Measurements from ENCODE around the gene WNT8B.

Gene WNT8B

DNA sequence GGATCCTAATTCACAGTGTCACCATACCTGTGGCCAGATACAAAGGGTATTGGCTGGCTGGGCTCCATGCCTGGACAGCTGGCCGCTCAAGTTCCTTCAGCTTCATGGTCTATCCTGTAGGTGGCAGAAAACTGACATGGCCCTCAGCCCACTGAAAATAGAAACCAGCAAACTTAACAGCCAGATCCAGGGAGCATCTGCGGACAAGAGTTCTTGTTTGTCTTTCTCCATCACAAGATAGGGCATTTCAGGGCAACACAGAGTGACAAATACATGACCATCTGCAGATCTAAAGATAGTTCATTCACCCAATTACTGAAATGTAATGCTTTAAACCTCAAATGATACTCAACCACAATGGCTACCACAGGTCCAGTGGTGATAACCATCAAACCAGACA lies 54.0 kb downstream of the WNT8B start:
- no peak for DNase-seq (ENCODE audit: low read depth in 2 of 3, low spot score in 2 of 3)

DNA sequence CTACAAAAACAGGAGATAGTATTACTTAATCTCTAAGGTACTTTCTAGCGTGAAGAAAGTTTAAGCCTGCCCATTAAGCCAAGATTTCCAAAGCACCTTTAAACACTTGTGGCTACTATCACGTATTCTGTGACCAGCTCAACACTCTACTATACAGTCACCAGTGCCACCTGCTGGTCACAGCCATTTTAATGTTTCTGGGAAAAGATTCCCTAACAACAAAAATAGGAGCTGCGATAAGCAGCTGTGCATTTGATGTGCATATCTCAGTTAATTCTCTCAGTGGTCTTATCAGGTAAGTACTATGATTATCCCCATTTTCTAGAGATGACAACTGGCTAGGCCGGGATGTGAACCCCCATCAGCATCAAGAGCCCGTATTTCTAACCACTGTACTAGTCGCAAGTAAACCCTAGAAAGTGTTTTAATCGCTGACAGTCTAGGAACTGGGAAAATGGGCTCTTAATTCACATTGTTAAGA lies 56.0 kb downstream of the WNT8B start:
- DNase-seq (ENCODE audit: low read depth in 2 of 3, low spot score in 2 of 3) = no peak

DNA sequence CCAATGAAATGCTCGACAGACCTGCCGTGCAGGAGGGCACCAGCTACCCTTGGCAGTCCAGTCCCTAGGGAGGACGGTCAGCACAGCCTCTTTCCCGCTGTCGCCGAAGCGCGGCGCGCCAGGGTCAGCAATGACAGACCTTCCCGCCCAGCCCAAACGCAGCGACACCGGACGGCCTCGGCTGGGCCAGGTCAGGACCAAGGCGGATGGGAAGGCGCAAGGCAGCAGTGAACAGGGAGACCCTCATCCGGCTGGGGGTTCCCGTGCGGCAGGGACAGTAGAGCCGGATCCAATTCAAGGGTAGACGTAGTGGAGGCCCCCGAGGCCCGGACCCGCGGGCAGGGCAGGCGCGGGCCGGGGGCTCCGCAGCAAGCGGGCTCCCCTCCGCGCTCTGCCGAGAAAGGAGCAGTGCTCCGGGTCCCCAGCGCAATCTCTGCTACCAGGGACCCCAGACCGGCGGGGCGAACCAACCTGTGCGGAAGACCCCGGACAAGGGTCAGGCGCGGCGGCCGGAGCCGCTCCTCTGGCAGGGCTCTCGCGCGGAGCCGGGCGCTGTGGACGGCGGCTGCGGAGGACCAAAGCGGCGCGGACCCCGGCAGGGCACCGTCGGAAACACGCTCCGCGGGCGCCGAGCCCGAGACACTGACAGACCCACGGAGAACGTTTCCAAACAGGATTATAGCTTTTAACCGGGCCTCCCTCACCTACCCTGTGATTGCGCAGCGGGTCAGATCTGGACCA lies 56.7 kb downstream of the WNT8B start, which contains the start of gene SEC31B:
Gene SEC31B, minus strand, starts transcription at position 551 of the 741 bp plus-strand sequence. CDS start 2,909 bp downstream, outside the sequence.
- DNase-seq (ENCODE audit: low read depth in 2 of 3, low spot score in 2 of 3) = no peak

DNA sequence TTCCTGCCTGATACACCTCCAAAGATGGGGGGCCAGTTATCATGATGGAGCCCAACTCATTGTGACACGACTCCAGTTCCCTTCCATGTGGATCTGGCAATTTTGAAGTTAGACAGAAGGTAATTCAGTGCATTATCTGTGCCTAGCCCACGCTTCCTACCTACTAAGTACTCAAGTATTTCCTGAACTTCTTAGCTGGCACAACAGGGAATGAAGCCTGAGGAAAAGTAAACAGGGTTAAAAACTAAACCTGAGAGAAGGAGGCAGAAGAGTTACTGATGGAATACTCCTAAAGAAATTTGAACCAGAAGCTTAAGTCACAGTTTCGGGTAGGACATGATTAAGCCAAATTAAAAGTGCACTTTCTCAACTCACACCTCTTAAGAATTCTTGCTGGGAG lies 58.0 kb downstream of the WNT8B start:
- DNase-seq (ENCODE audit: low read depth in 2 of 3, low spot score in 2 of 3) = no peak

DNA sequence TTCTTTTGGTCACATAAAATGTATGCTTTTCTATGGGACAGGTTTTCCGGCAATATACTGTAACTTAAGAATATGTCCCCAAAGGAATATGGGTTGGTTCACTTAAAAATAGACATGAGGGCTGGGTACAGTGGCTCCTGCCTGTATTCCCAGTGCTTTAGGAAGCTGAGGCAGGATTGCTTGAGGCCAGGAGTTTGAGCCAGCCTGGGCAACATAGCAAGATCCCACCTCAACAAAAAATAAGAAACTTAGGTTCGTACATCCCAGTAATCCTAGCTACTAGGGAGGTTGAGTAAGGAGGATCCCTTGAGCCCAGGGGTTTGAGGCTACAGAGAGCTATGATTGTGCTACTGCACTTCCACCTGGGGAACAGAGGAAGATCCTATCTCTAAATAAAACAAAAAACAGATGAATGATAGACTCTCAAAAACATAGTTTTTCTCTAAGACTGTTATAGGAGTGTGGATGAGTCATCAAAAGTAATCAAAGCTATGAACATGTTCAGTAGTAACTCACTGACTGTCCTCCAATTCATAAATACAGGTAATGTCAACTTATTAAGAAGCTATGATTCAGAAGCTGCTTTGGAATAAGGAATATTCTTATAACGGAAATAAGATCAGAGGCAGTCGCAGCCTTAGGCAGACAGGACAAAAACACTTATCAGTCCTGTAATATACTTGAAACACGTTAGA lies 59.4 kb downstream of the WNT8B start:
- DNase-seq (ENCODE audit: low read depth in 2 of 3, low spot score in 2 of 3) = no peak

DNA sequence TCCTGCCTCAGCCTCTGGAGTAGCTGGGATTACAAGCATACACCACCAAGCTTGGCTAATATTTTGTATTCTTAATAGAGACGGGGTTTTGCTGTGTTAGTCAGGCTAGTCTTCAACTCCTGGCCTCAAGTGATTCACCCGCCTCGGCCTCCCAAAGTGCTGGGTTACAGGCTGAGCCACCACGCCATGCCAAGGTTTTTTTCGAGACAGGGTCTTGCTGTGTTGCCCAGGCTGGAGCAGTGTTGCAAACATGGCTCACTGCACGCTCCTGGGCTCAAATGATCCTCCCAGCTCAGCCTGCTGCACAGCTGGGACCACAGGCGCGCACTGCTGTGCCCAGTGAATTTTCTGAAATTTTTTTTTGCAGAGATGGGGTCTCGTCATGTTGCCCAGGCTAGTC lies 60.1 kb downstream of the WNT8B start:
- DNase-seq (ENCODE audit: low read depth in 2 of 3, low spot score in 2 of 3) = no peak

DNA sequence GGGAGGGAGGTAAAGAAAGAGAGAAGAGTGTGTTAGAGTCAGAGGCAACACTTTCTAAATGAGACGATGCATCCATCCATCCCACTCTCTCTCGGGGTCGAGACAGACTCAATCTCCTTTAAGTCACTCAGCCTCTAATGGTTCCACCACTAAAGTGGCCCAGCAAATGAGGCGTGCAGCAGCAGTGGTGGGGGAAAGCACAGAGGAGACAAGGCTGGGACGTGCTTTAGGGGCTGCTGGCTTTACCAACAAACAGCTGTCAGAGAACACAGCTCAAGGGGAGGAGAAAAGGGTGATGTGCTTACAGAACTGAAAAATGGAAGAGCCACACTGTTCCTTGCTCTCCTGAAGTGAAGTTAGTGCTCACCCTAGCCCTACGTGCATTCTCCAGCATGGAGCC lies 61.4 kb downstream of the WNT8B start:
- no peak for DNase-seq (ENCODE audit: low read depth in 2 of 3, low spot score in 2 of 3)

DNA sequence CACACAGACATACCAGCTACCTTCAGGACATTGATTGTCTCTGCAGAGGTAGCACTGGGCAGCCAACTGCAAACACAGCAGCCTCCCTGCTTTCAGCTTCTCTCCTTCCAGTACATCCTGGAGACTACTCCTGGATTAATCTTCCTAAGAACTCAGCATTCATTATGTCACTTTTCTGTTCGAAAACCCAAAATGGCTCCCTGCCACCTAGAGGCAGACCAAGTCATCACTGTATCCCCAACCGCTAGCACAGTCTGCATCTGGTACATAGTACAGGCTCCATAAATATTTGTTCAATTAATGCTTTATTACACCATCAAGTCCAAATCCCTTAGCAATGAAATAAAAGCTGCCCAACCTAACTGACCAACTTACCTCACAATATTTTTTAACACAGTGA lies 61.8 kb downstream of the WNT8B start:
- DNase-seq (ENCODE audit: low read depth in 2 of 3, low spot score in 2 of 3) = no peak

DNA sequence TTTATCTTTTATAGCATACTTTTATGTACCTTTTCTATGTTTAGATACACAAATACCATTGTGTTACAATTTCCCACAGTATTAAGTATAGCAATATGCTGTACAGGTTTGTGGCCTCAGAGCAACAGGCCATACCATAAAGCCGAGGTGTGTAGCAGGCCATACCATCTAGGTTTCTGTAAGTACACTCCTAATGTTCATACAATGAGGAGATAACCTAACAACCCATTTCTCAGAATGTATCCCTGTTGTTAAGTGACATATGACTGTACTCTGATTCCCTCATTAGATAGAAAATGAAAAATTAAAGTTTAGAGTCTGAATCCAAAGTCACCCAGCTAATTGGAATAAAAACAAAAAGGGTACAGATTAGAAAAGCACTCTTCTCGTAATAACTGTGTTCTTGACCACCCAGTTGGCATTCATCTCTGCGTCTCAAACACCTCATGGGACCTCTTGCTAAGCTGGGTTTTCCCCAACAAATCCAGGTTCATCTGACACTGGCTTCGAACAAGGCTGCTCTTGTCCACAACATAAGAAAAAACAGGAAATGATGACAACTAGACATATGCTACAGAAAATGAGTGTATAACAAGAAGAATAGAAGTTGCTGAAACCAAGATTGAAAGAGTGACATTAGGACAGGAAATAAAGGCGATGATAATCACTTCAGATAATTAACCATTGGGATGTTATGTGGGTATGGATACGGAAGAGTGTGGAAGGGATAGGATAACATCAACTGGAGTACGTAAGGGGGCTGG lies 65.5 kb downstream of the WNT8B start:
- no peak for DNase-seq (ENCODE audit: low read depth in 2 of 3, low spot score in 2 of 3)

DNA sequence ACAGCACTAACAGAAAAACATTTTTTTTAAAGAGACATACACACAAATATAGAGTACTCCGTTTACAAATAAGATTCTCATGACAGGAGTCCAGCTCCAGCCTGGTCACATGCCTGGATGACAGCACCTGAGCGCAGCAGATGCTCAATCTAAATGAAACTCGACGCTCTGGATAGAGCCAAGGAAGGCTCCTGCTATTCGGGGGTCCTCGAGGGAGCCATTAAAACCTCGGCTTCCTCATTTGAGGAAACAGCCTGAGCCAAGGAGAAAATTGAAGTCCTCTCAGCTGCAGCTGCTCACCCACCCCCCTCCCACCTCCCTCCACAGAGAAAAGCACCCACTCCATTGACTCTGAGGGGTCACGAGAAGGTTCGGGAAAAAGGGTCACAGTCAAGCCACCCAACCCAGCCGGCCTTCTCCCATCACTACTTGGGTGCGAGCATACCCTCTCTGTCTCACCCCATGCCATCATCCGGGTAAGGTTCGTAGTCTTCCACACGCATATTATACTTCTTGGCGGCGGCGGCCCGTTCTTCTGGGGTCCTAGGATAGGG lies 66.2 kb downstream of the WNT8B start:
- DNase-seq (ENCODE audit: low read depth in 2 of 3, low spot score in 2 of 3) = no peak

DNA sequence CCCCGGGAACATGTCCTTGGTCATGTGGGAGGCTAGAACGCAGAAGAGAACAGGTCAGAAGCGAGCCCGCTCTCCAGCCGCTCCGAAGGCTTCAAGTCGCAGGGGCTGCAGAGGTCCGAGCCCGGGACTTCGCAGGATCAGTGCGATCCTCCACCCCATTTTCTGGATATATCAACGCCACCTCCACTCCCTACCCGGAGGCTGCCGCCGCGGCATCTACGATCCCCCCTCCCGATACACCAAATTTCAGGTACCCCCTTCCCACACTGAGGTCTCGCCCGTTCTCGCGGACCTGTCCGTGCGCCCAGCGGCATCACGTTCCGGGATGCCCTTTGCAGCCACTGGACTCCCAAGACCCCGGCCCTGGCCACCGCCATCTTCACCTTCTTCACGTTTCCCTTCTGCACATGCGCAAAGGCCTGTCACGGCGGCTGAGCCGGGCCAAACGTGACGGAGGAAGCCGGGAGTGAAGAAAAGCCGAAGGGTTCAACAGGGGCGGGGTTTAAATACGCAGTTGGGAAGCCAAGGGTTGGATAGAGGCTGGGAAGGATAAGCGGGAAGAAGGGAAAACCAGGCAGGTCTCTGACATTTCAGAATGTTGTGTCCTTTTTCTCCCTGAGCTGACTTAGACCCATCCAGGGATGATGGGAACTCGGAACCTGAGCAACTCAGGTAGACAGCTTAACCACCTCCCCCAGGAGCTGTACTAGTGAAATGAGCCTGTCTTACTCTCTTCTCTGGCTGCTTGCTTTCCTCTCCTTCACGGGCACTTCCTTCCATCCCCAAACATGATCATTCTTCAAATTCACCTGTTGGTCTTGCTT lies 66.9 kb downstream of the WNT8B start, which contains the start of gene NDUFB8:
Gene NDUFB8, minus strand, starts transcription at position 397 of the 824 bp plus-strand sequence. Its CDS starts 20 bp downstream, at position 377.
- peak; percentile 63 to 84 (median 71) for DNase-seq (ENCODE audit: low read depth in 2 of 3, low spot score in 2 of 3)

DNA sequence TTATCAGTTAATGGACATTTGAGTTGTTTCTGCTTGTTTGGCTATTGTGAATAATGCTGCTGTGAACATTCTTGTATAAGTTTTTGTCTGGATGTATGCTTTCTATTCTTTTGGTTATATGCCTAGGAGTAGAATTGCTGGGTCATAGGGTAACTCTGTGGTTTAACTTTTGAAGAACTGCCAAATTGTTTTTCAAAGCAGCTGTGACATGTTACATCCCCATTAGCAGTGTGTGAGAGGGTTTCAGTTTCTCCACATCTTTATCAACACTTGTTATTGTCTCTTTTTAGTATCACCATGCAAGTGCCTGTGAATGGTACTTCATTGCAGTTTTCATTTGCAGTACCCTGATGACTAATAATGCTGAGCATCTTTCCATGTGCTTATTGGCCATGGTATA lies 69.0 kb downstream of the WNT8B start:
- DNase-seq (ENCODE audit: low read depth in 2 of 3, low spot score in 2 of 3) = no peak
